ENCODE measurements around the gene DEPDC1.

The DEPDC1 gene

GRCh38 chr1:68538941-68539340, 42.1 kb upstream of the DEPDC1 start:
- Histone ChIP-seq H3K27ac (ENCODE audit: low read depth, low read length) (no peak overlapping the region), H3K27me3 (ENCODE audit: low read length) (no peaks in the 10 kb centered on the region), H4K20me1 (ENCODE audit: low read depth, low read length) (no peaks in the 10 kb centered on the region), H3K9me3 (ENCODE audit: insufficient read depth, low read length) (no peaks in the 10 kb centered on the region), H2AFZ (ENCODE audit: low read depth, low read length, severe bottlenecking) (no peak overlapping the region), H3K79me2 (ENCODE audit: insufficient read depth, low read length) (no peaks in the 10 kb centered on the region), H3K9ac (ENCODE audit: low read length) (no peak overlapping the region), H3K36me3 (ENCODE audit: low read length) (no peaks in the 10 kb centered on the region), H3K9me2 (replicated peaks; ENCODE audit: insufficient read depth, low read length) (no peaks in the 10 kb centered on the region), H3K4me3 (ENCODE audit: insufficient read depth, low read length, poor library complexity, severe bottlenecking) (no peak overlapping the region), H3F3A (ENCODE audit: insufficient read depth) (no peaks in the 10 kb centered on the region), H3K4me2 (ENCODE audit: low read depth, low read length, poor library complexity, severe bottlenecking) (no peak overlapping the region)
- TF ChIP-seq CTCF (IDR thresholded peaks at IDR 0.05; ENCODE audit: insufficient read depth, low read length, poor library complexity, severe bottlenecking) (no peak), EZH2phosphoT487 (conservative IDR thresholded peaks at IDR 0.05; ENCODE audit: low read length) (no peak)

- no peak for TF ChIP-seq CTCF (IDR thresholded peaks at IDR 0.05; ENCODE audit: insufficient read depth, low read length, poor library complexity, severe bottlenecking)
- TF ChIP-seq EZH2phosphoT487 (conservative IDR thresholded peaks at IDR 0.05; ENCODE audit: low read length), result no peak
- Histone ChIP-seq H3K9ac (ENCODE audit: low read length) (no peak overlapping the region), H3K9me2 (replicated peaks; ENCODE audit: insufficient read depth, low read length) (no peaks in the 10 kb centered on the region), H3K4me3 (ENCODE audit: insufficient read depth, low read length, poor library complexity, severe bottlenecking) (no peak overlapping the region), H3F3A (ENCODE audit: insufficient read depth) (no peaks in the 10 kb centered on the region), H3K36me3 (ENCODE audit: low read length) (no peaks in the 10 kb centered on the region), H2AFZ (ENCODE audit: low read depth, low read length, severe bottlenecking) (no peak overlapping the region), H3K4me2 (ENCODE audit: low read depth, low read length, poor library complexity, severe bottlenecking) (no peak overlapping the region), H4K20me1 (ENCODE audit: low read depth, low read length) (no peaks in the 10 kb centered on the region), H3K27me3 (ENCODE audit: low read length) (no peaks in the 10 kb centered on the region), H3K9me3 (ENCODE audit: insufficient read depth, low read length) (no peaks in the 10 kb centered on the region), H3K79me2 (ENCODE audit: insufficient read depth, low read length) (no peaks in the 10 kb centered on the region), H3K27ac (ENCODE audit: low read depth, low read length) (no peak overlapping the region)
These were observed 31.4 kb upstream of the DEPDC1 start for GRCh38 chr1:68528243-68528642.

- no peaks in the 10 kb centered on the region for H3F3A ChIP-seq (ENCODE audit: insufficient read depth)
- no peak overlapping the region for H3K4me2 ChIP-seq (ENCODE audit: low read depth, low read length, poor library complexity, severe bottlenecking)
- H3K36me3 ChIP-seq (ENCODE audit: low read length), result no peaks in the 10 kb centered on the region
- H3K27me3 ChIP-seq (ENCODE audit: low read length), result no peaks in the 10 kb centered on the region
- no peaks in the 10 kb centered on the region for H3K9me3 ChIP-seq (ENCODE audit: insufficient read depth, low read length)
- TF ChIP-seq EZH2phosphoT487 (conservative IDR thresholded peaks at IDR 0.05; ENCODE audit: low read length) (no peak), CTCF (IDR thresholded peaks at IDR 0.05; ENCODE audit: insufficient read depth, low read length, poor library complexity, severe bottlenecking) (no peak)
- no peaks in the 10 kb centered on the region for H3K79me2 ChIP-seq (ENCODE audit: insufficient read depth, low read length)
- H2AFZ ChIP-seq (ENCODE audit: low read depth, low read length, severe bottlenecking), result no peak overlapping the region
- H3K27ac ChIP-seq (ENCODE audit: low read depth, low read length), result no peak overlapping the region
- no peak overlapping the region for H3K4me3 ChIP-seq (ENCODE audit: insufficient read depth, low read length, poor library complexity, severe bottlenecking)
- no peak overlapping the region for H3K9ac ChIP-seq (ENCODE audit: low read length)
- no peaks in the 10 kb centered on the region for H3K9me2 ChIP-seq (replicated peaks; ENCODE audit: insufficient read depth, low read length)
- H4K20me1 ChIP-seq (ENCODE audit: low read depth, low read length), result no peaks in the 10 kb centered on the region
These were observed 28.9 kb upstream of the DEPDC1 start for GRCh38 chr1:68525781-68526180.
